Natural killer cell treated with Interleukin-12 subunit alpha and Interleukin-12 subunit beta and Interleukin-15 and Interleukin-18, amount 100 ng/mL, for 72 hours (primary cell): ENCODE results near the gene CKMT1A. TPM values are rescaled to one million over a fixed set of nuclear protein-coding genes. Genes with fewer than 3 reads are reported as not detected.
"Not testable (repeated sequence)": the region's sequence is repeated elsewhere in the genome, so short reads cannot be mapped to it uniquely, and the experiment has no call there.

ENCODE experiments used
- ATAC-seq, 2 donors: fragments of 150-1000 bp; cut with Tn5 transposase in 1 of 2; sonication (Bioruptor Pico), chemical (Tn5 transposase) in 1 of 2; 2 replicates each; pipeline ENCODE4 v1.10.0; 2021
- DNase-seq: peaks from one replicate; pipeline ENCODE4 v3.0.0; 2022; ENCODE audit warnings: low spot score
- H3K27ac Mint-ChIP-seq, 2 donors: 1 replicate in 1 of 2; 2 replicates in 1 of 2; pipeline ENCODE4 v1.8.0; 2022; ENCODE audit warnings: mixed read lengths in 2 of 2, mild to moderate bottlenecking in 1 of 2, moderate library complexity in 1 of 2
- H3K27me3 Mint-ChIP-seq, 2 donors: 1 replicate in 1 of 2; 2 replicates in 1 of 2; pipeline ENCODE4 v1.8.0; 2022; ENCODE audit warnings: mixed read lengths in 2 of 2
- H3K36me3 Mint-ChIP-seq: one replicate; pipeline ENCODE4 v1.8.0; 2022; ENCODE audit warnings: mixed read lengths
- H3K4me1 Mint-ChIP-seq, 2 donors: 1 replicate in 1 of 2; 2 replicates in 1 of 2; pipeline ENCODE4 v1.8.0; 2022; ENCODE audit warnings: low read depth in 2 of 2, mixed read lengths in 2 of 2, mild to moderate bottlenecking in 1 of 2
- H3K4me3 Mint-ChIP-seq: one replicate; pipeline ENCODE4 v1.8.0; 2022; ENCODE audit warnings: mixed read lengths
- H3K9me3 Mint-ChIP-seq: 2 replicates; pipeline ENCODE4 v1.8.0; 2022; ENCODE audit warnings: mixed read lengths
- total RNA-seq, 2 donors: library from RNA; stranded (reverse); gene quantifications; one replicate each; pipeline ENCODE4 v1.2.3, GENCODE V29; 2022

Gene CKMT1A
- total RNA-seq = not detected

GRCh38 chr15:43693148-43694022, at the start of gene CKMT1A:
Gene CKMT1A (plus strand): TSS chr15:43693859. CDS start chr15:43694051, 192 bp downstream.
- peaks cover 13 to 20% of the 10 kb centered on the region in 2 donors for H3K27me3 Mint-ChIP-seq
- H3K4me3 Mint-ChIP-seq, H3K27ac Mint-ChIP-seq, H3K4me1 Mint-ChIP-seq, DNase-seq, ATAC-seq, H3K9me3 Mint-ChIP-seq, H3K36me3 Mint-ChIP-seq: not testable (repeated sequence)

GRCh38 chr15:43648649-43649429, 44.8 kb upstream of the CKMT1A start, which contains the start of gene CATSPER2:
Gene CATSPER2 (minus strand): TSS chr15:43648844. CDS start chr15:43648061, 783 bp downstream.
- Mint-ChIP-seq H3K4me3 (no peak within 1 kb of the TSS), H3K27ac (no peak within 1 kb of the TSS), H3K36me3 (no peaks in the 10 kb centered on the region), H3K4me1 (no peaks in the 10 kb centered on the region), H3K9me3 (no peaks in the 10 kb centered on the region), H3K27me3 (no peaks in the 10 kb centered on the region)
- DNase-seq (no peak), ATAC-seq (peak; percentile 66 to 79)

GRCh38 chr15:43649430-43649926, 44.2 kb upstream of the CKMT1A start:
- not testable (repeated sequence) for H3K27me3 Mint-ChIP-seq, H3K4me3 Mint-ChIP-seq, H3K9me3 Mint-ChIP-seq, H3K36me3 Mint-ChIP-seq, H3K27ac Mint-ChIP-seq, DNase-seq, H3K4me1 Mint-ChIP-seq
- ATAC-seq = peak in 1 of 2 donors; percentile 36

GRCh38 chr15:43659727-43660126, 33.9 kb upstream of the CKMT1A start:
- not testable (repeated sequence) for H3K27me3 Mint-ChIP-seq, H3K27ac Mint-ChIP-seq, H3K4me1 Mint-ChIP-seq, H3K9me3 Mint-ChIP-seq, H3K36me3 Mint-ChIP-seq, H3K4me3 Mint-ChIP-seq, DNase-seq, ATAC-seq

- not testable (repeated sequence) for ATAC-seq, DNase-seq, H3K9me3 Mint-ChIP-seq, H3K4me1 Mint-ChIP-seq, H3K4me3 Mint-ChIP-seq, H3K27me3 Mint-ChIP-seq, H3K27ac Mint-ChIP-seq, H3K36me3 Mint-ChIP-seq
Observed at GRCh38 chr15:43662293-43662692, 31.4 kb upstream of the CKMT1A start.

- peak in 1 of 2 donors; percentile 57 for ATAC-seq
- not testable (repeated sequence) for H3K4me3 Mint-ChIP-seq, H3K9me3 Mint-ChIP-seq, H3K4me1 Mint-ChIP-seq, H3K36me3 Mint-ChIP-seq, DNase-seq, H3K27me3 Mint-ChIP-seq, H3K27ac Mint-ChIP-seq
Observed at GRCh38 chr15:43663333-43663732, 30.3 kb upstream of the CKMT1A start.

- not testable (repeated sequence) for DNase-seq, H3K36me3 Mint-ChIP-seq, H3K27me3 Mint-ChIP-seq, H3K4me1 Mint-ChIP-seq, H3K27ac Mint-ChIP-seq, ATAC-seq, H3K9me3 Mint-ChIP-seq, H3K4me3 Mint-ChIP-seq
Observed at GRCh38 chr15:43666177-43666576, 27.5 kb upstream of the CKMT1A start.

- H3K27ac Mint-ChIP-seq, H3K36me3 Mint-ChIP-seq, H3K27me3 Mint-ChIP-seq, H3K9me3 Mint-ChIP-seq, H3K4me1 Mint-ChIP-seq, H3K4me3 Mint-ChIP-seq, ATAC-seq, DNase-seq: not testable (repeated sequence)
Observed at GRCh38 chr15:43674175-43674574, 19.5 kb upstream of the CKMT1A start.

GRCh38 chr15:43689604-43690301, 3.9 kb upstream of the CKMT1A start:
- not testable (repeated sequence) for H3K9me3 Mint-ChIP-seq, H3K4me1 Mint-ChIP-seq, H3K4me3 Mint-ChIP-seq, H3K27ac Mint-ChIP-seq, DNase-seq, H3K36me3 Mint-ChIP-seq, H3K27me3 Mint-ChIP-seq
- ATAC-seq = peak; percentile 99 to 100

GRCh38 chr15:43692679-43693078, 980 bp upstream of the CKMT1A start:
- not testable (repeated sequence) for H3K36me3 Mint-ChIP-seq, H3K9me3 Mint-ChIP-seq, ATAC-seq, DNase-seq, H3K4me3 Mint-ChIP-seq, H3K27ac Mint-ChIP-seq, H3K4me1 Mint-ChIP-seq
- peaks cover 12 to 17% of the 10 kb centered on the region in 2 donors for H3K27me3 Mint-ChIP-seq

GRCh38 chr15:43702174-43702573, 8.5 kb downstream of the CKMT1A start:
- ATAC-seq (no peak), DNase-seq (no peak)
- H3K9me3 Mint-ChIP-seq = no peaks in the 10 kb centered on the region
- H3K27ac Mint-ChIP-seq = no peak overlapping the region
- H3K4me3 Mint-ChIP-seq = no peak overlapping the region
- no peaks in the 10 kb centered on the region for H3K36me3 Mint-ChIP-seq
- peaks cover 22 to 25% of the 10 kb centered on the region in 2 donors for H3K27me3 Mint-ChIP-seq
- no peaks in the 10 kb centered on the region for H3K4me1 Mint-ChIP-seq

- ATAC-seq (no peak), DNase-seq (no peak)
- H3K27ac Mint-ChIP-seq = no peak overlapping the region
- no peaks in the 10 kb centered on the region for H3K4me1 Mint-ChIP-seq
- H3K36me3 Mint-ChIP-seq = no peaks in the 10 kb centered on the region
- no peaks in the 10 kb centered on the region for H3K9me3 Mint-ChIP-seq
- no peak overlapping the region for H3K4me3 Mint-ChIP-seq
- peaks cover 15 to 18% of the 10 kb centered on the region in 2 donors for H3K27me3 Mint-ChIP-seq
Observed at GRCh38 chr15:43702701-43703424, 9.2 kb downstream of the CKMT1A start.
